Measurements from ENCODE around the gene PLCXD3.

GRCh38 chr5:41370482-41370881 is 139.9 kb downstream of the PLCXD3 start:
- TF ChIP-seq POLR2A (IDR thresholded peaks at IDR 0.05) (no peak), CTCF (IDR thresholded peaks at IDR 0.05) (no peak)
